ENCODE measurements around the gene TRMT11. TPM values are rescaled to one million over a fixed set of nuclear protein-coding genes. Genes with fewer than 3 reads are reported as not detected.

The TRMT11 gene
- total RNA-seq, 1 donor: 26.8 TPM

- Histone ChIP-seq H3K4me1 (ENCODE audit: insufficient read depth, low read length) (no peaks in the 10 kb centered on the region), H3K27me3 (ENCODE audit: insufficient read depth, low read length) (no peaks in the 10 kb centered on the region), H3K9me3 (ENCODE audit: low read depth, low read length) (no peaks in the 10 kb centered on the region), H3K79me2 (ENCODE audit: insufficient read depth, low read length) (no peaks in the 10 kb centered on the region), H2AFZ (ENCODE audit: low read length) (no peak overlapping the region), H3K36me3 (ENCODE audit: insufficient read depth, low read length) (no peaks in the 10 kb centered on the region), H3K4me2 (ENCODE audit: insufficient read depth, low read length) (no peak overlapping the region), H4K20me1 (ENCODE audit: insufficient read depth, low read length) (no peaks in the 10 kb centered on the region), H3K4me3 (ENCODE audit: insufficient read depth, low read length) (no peak overlapping the region), H3K27ac (ENCODE audit: low read depth, low read length) (no peak overlapping the region)
- peak; percentile 54 for DNase-seq (ENCODE audit: insufficient read length, low spot score, missing footprints)
- no peak for TF ChIP-seq CTCF (IDR thresholded peaks at IDR 0.05; ENCODE audit: extremely low read depth, low read depth, low read length)
Measured at GRCh38 chr6:126064257-126064747, 78.0 kb downstream of the TRMT11 start.

- Histone ChIP-seq H3K79me2 (ENCODE audit: insufficient read depth, low read length) (no peaks in the 10 kb centered on the region), H3K27me3 (ENCODE audit: insufficient read depth, low read length) (no peaks in the 10 kb centered on the region), H3K27ac (ENCODE audit: low read depth, low read length) (no peak overlapping the region), H4K20me1 (ENCODE audit: insufficient read depth, low read length) (no peaks in the 10 kb centered on the region), H3K4me3 (ENCODE audit: insufficient read depth, low read length) (no peak overlapping the region), H3K36me3 (ENCODE audit: insufficient read depth, low read length) (no peaks in the 10 kb centered on the region), H3K9me3 (ENCODE audit: low read depth, low read length) (no peaks in the 10 kb centered on the region), H3K4me2 (ENCODE audit: insufficient read depth, low read length) (no peak overlapping the region), H2AFZ (ENCODE audit: low read length) (no peak overlapping the region), H3K4me1 (ENCODE audit: insufficient read depth, low read length) (no peaks in the 10 kb centered on the region)
- TF ChIP-seq CTCF (IDR thresholded peaks at IDR 0.05; ENCODE audit: extremely low read depth, low read depth, low read length): no peak
- no peak for DNase-seq (ENCODE audit: insufficient read length, low spot score, missing footprints)
Measured at GRCh38 chr6:126064748-126065401, 78.5 kb downstream of the TRMT11 start.

GRCh38 chr6:126066053-126067048 lies 80.0 kb downstream of the TRMT11 start:
- Histone ChIP-seq H3K4me2 (ENCODE audit: insufficient read depth, low read length) (no peak overlapping the region), H3K79me2 (ENCODE audit: insufficient read depth, low read length) (no peaks in the 10 kb centered on the region), H3K27me3 (ENCODE audit: insufficient read depth, low read length) (no peaks in the 10 kb centered on the region), H4K20me1 (ENCODE audit: insufficient read depth, low read length) (no peaks in the 10 kb centered on the region), H3K36me3 (ENCODE audit: insufficient read depth, low read length) (no peaks in the 10 kb centered on the region), H3K4me3 (ENCODE audit: insufficient read depth, low read length) (no peak overlapping the region), H3K4me1 (ENCODE audit: insufficient read depth, low read length) (no peaks in the 10 kb centered on the region), H3K27ac (ENCODE audit: low read depth, low read length) (no peak overlapping the region), H3K9me3 (ENCODE audit: low read depth, low read length) (no peaks in the 10 kb centered on the region), H2AFZ (ENCODE audit: low read length) (no peak overlapping the region)
- peak; percentile 0 for DNase-seq (ENCODE audit: insufficient read length, low spot score, missing footprints)
- TF ChIP-seq CTCF (IDR thresholded peaks at IDR 0.05; ENCODE audit: extremely low read depth, low read depth, low read length): no peak

GRCh38 chr6:126067073-126067472 lies 80.7 kb downstream of the TRMT11 start:
- H2AFZ ChIP-seq (ENCODE audit: low read length): no peak overlapping the region
- no peaks in the 10 kb centered on the region for H3K9me3 ChIP-seq (ENCODE audit: low read depth, low read length)
- no peak overlapping the region for H3K27ac ChIP-seq (ENCODE audit: low read depth, low read length)
- no peak for TF ChIP-seq CTCF (IDR thresholded peaks at IDR 0.05; ENCODE audit: extremely low read depth, low read depth, low read length)
- H3K4me1 ChIP-seq (ENCODE audit: insufficient read depth, low read length): no peaks in the 10 kb centered on the region
- H3K79me2 ChIP-seq (ENCODE audit: insufficient read depth, low read length): no peaks in the 10 kb centered on the region
- H3K4me2 ChIP-seq (ENCODE audit: insufficient read depth, low read length): no peak overlapping the region
- H4K20me1 ChIP-seq (ENCODE audit: insufficient read depth, low read length): no peaks in the 10 kb centered on the region
- peak; percentile 5 for DNase-seq (ENCODE audit: insufficient read length, low spot score, missing footprints)
- H3K36me3 ChIP-seq (ENCODE audit: insufficient read depth, low read length): no peaks in the 10 kb centered on the region
- H3K27me3 ChIP-seq (ENCODE audit: insufficient read depth, low read length): no peaks in the 10 kb centered on the region
- no peak overlapping the region for H3K4me3 ChIP-seq (ENCODE audit: insufficient read depth, low read length)

Measured in osteoblast (primary cell).